ENCODE results near the gene CRTC3.
"Not testable (repeated sequence)": the region's sequence is repeated elsewhere in the genome, so short reads cannot be mapped to it uniquely, and the experiment has no call there.

The CRTC3 gene

GRCh38 chr15:90684281-90684680 lies 154.6 kb downstream of the CRTC3 start:
- no peak for DNase-seq

GRCh38 chr15:90685591-90686434 lies 156.1 kb downstream of the CRTC3 start:
- DNase-seq = no peak

GRCh38 chr15:90686435-90687218 lies 156.9 kb downstream of the CRTC3 start:
- peak; percentile 96 for DNase-seq

GRCh38 chr15:90689326-90689961 lies 159.7 kb downstream of the CRTC3 start:
- not testable (repeated sequence) for DNase-seq

- no peak for DNase-seq
These were observed 160.9 kb downstream of the CRTC3 start for GRCh38 chr15:90690585-90690984.

- no peak for DNase-seq
These were observed 161.6 kb downstream of the CRTC3 start for GRCh38 chr15:90691369-90691768.

- DNase-seq = no peak
These were observed 162.5 kb downstream of the CRTC3 start for GRCh38 chr15:90691982-90692773.

Measured in NCI-H524 treated with DMSO at 0.1 percent for 48 hours (cell line).